H1 (cell line): ENCODE data around the gene GALNT18. TPM values are rescaled to one million over a fixed set of nuclear protein-coding genes. Genes with fewer than 3 reads are reported as not detected.

ENCODE experiments used
- CTCF ChIA-PET: fragments of 300-600 bp; sonication (Branson Sonifier 250); formaldehyde crosslinking; loops from one replicate; lab custom pipeline; 2021; ENCODE audit not compliant: partially characterized antibody; lab: Charles Lee
- POLR2A ChIA-PET: fragments of 300-600 bp; sonication (Branson Sonifier 250); formaldehyde crosslinking; loops from one replicate; lab custom pipeline; 2021; ENCODE audit warnings: inconsistent platforms; ENCODE audit not compliant: partially characterized antibody; lab: Charles Lee
- DNase-seq, 2 experiments: peaks; one replicate each; pipeline versions ENCODE4 v3.0.0 to v3.0.0-alpha.2; 2010 to 2022; ENCODE audit warnings: low spot score in 2 of 2, low read depth in 1 of 2, mixed read lengths in 1 of 2
- FAIRE-seq: peaks from 2 replicates; lab custom pipeline; 2011; peaks lifted over from hg19 to GRCh38; lab: Jason Lieb, UNC
- H2AFZ ChIP-seq: 2 replicates; pipeline ENCODE4 v1.8.1; 2012; ENCODE audit warnings: low read length, inconsistent platforms
- H2AK5ac ChIP-seq: 2 replicates; pipeline ENCODE4 v1.6.1; 2013; ENCODE audit warnings: low read depth, low read length
- H2BK120ac ChIP-seq: replicated peaks from 2 replicates; pipeline ENCODE3; 2013; ENCODE audit warnings: low read depth, low read length, inconsistent platforms
- H2BK12ac ChIP-seq: 2 replicates; pipeline ENCODE4 v1.6.1; 2013; ENCODE audit warnings: low read depth, low read length
- H2BK15ac ChIP-seq: 2 replicates; pipeline ENCODE4 v1.6.1; 2013; ENCODE audit warnings: low read length
- H2BK20ac ChIP-seq: 2 replicates; pipeline ENCODE4 v1.6.1; 2013; ENCODE audit warnings: low read length
- H2BK5ac ChIP-seq: 2 replicates; pipeline ENCODE4 v1.6.1; 2013; ENCODE audit warnings: low read depth, low read length
- H3K14ac ChIP-seq: 2 replicates; pipeline ENCODE4 v1.6.1; 2013; ENCODE audit warnings: inconsistent platforms; ENCODE audit not compliant: insufficient read length
- H3K18ac ChIP-seq: 2 replicates; pipeline ENCODE4 v1.6.1; 2013; ENCODE audit warnings: low read length; ENCODE audit errors: extremely low read depth
- H3K23ac ChIP-seq: 2 replicates; pipeline ENCODE4 v1.6.1; 2013; ENCODE audit warnings: inconsistent platforms; ENCODE audit not compliant: insufficient read length
- H3K23me2 ChIP-seq: 2 replicates; pipeline ENCODE4 v1.6.1; 2013; ENCODE audit warnings: low read depth, low read length
- H3K27ac ChIP-seq: 2 replicates; pipeline ENCODE4 v1.6.1; 2011; ENCODE audit warnings: low read depth, low read length, inconsistent platforms
- H3K27me3 ChIP-seq, 4 experiments: replicated peaks in 1 of 4; 1 replicate in 1 of 4; 2 replicates in 3 of 4; pipeline versions ENCODE4 v1.6.1 to v1.8.1; 2011 to 2013; ENCODE audit warnings: low read length in 3 of 4, mild to moderate bottlenecking in 3 of 4, inconsistent platforms in 2 of 4, mixed read lengths in 2 of 4, moderate library complexity in 1 of 4; ENCODE audit not compliant: control insufficient read depth in 3 of 4, insufficient read depth in 3 of 4; ENCODE audit errors: extremely low read depth in 1 of 4
- H3K36me3 ChIP-seq, 4 experiments: 2 replicates each; pipeline versions ENCODE4 v1.6.1 to v1.8.1; 2011 to 2013; ENCODE audit warnings: mild to moderate bottlenecking in 4 of 4, low read length in 3 of 4, moderate library complexity in 2 of 4, control low read depth in 1 of 4, inconsistent platforms in 1 of 4; ENCODE audit not compliant: insufficient read depth in 4 of 4, control insufficient read depth in 2 of 4
- H3K4ac ChIP-seq: replicated peaks from 2 replicates; pipeline ENCODE3; 2013; ENCODE audit warnings: low read length, low read depth, mixed read lengths, inconsistent platforms; ENCODE audit not compliant: insufficient read length
- H3K4me1 ChIP-seq, 4 experiments: replicated peaks in 1 of 4; 1 replicate in 1 of 4; 2 replicates in 3 of 4; pipeline versions ENCODE4 v1.6.1 to v1.8.1; 2011 to 2013; ENCODE audit warnings: low read length in 3 of 4, inconsistent platforms in 2 of 4, mixed read lengths in 1 of 4; ENCODE audit not compliant: insufficient read depth in 4 of 4, control insufficient read depth in 3 of 4
- H3K4me2 ChIP-seq, 2 experiments: 2 replicates each; pipeline versions ENCODE4 v1.6.1 to v1.8.1; 2011 to 2013; ENCODE audit warnings: low read depth in 2 of 2, low read length in 2 of 2, control low read depth in 1 of 2, inconsistent platforms in 1 of 2, mild to moderate bottlenecking in 1 of 2; ENCODE audit not compliant: insufficient read depth in 1 of 2
- H3K4me3 ChIP-seq, 4 experiments: fragments of 200-600, 300-600 bp in 1 of 4; sonication (generic), shearing (Covaris generic), sonication (Bioruptor Twin) in 1 of 4; 2 replicates each; pipeline versions ENCODE4 v1.5.1 to v1.8.1; 2011 to 2016; ENCODE audit warnings: low read length in 4 of 4, low read depth in 3 of 4, control low read depth in 2 of 4, inconsistent platforms in 2 of 4, mild to moderate bottlenecking in 2 of 4, mixed read lengths in 1 of 4, moderate library complexity in 1 of 4; ENCODE audit not compliant: insufficient read depth in 2 of 4; ENCODE audit errors: extremely low read depth in 1 of 4
- H3K56ac ChIP-seq: replicated peaks from 2 replicates; pipeline ENCODE3; 2013; ENCODE audit warnings: low read depth, mild to moderate bottlenecking, mixed read lengths, low read length, inconsistent platforms; ENCODE audit not compliant: insufficient read length
- H3K79me1 ChIP-seq: 2 replicates; pipeline ENCODE4 v1.6.1; 2013; ENCODE audit warnings: low read depth, low read length, control low read depth
- H3K79me2 ChIP-seq, 2 experiments: 2 replicates each; pipeline versions ENCODE4 v1.6.1 to v1.8.1; 2012 to 2013; ENCODE audit warnings: low read length in 2 of 2, mild to moderate bottlenecking in 2 of 2, inconsistent platforms in 1 of 2; ENCODE audit not compliant: insufficient read depth in 2 of 2, control insufficient read depth in 1 of 2
- H3K9ac ChIP-seq, 4 experiments: replicated peaks in 1 of 4; 1 replicate in 1 of 4; 2 replicates in 3 of 4; pipeline versions ENCODE4 v1.6.1 to v1.8.1; 2011 to 2013; ENCODE audit warnings: low read depth in 3 of 4, low read length in 3 of 4, control low read depth in 2 of 4, mild to moderate bottlenecking in 2 of 4, moderate library complexity in 2 of 4, inconsistent platforms in 1 of 4; ENCODE audit errors: extremely low read depth in 1 of 4
- H3K9me3 ChIP-seq, 2 experiments: 2 replicates each; pipeline versions ENCODE4 v1.6.1 to v1.8.1; 2012 to 2013; ENCODE audit warnings: mild to moderate bottlenecking in 2 of 2, moderate library complexity in 2 of 2, control low read depth in 1 of 2, inconsistent platforms in 1 of 2, low read depth in 1 of 2, low read length in 1 of 2, mixed read lengths in 1 of 2; ENCODE audit not compliant: insufficient read depth in 2 of 2
- H4K20me1 ChIP-seq, 2 experiments: replicated peaks in 1 of 2; 2 replicates each; pipeline versions ENCODE3 to v1.8.1; 2011 to 2013; ENCODE audit warnings: inconsistent platforms in 2 of 2, low read length in 2 of 2, mild to moderate bottlenecking in 1 of 2; ENCODE audit not compliant: insufficient read depth in 2 of 2, control insufficient read depth in 1 of 2
- H4K5ac ChIP-seq: 2 replicates; pipeline ENCODE4 v1.6.1; 2013; ENCODE audit warnings: low read length, low read depth, mixed read lengths, inconsistent platforms; ENCODE audit not compliant: insufficient read length
- H4K8ac ChIP-seq: 2 replicates; pipeline ENCODE4 v1.8.0; 2013; ENCODE audit warnings: mild to moderate bottlenecking, moderate library complexity, low read length, inconsistent platforms; ENCODE audit not compliant: insufficient read depth; ENCODE audit errors: extremely low read depth
- H4K91ac ChIP-seq: replicated peaks from 2 replicates; pipeline ENCODE3; 2013; ENCODE audit warnings: low read length, mixed read lengths, inconsistent platforms; ENCODE audit not compliant: insufficient read length
- ASH2L ChIP-seq: fragments of 200-600, 300-600 bp; sonication (generic); IDR thresholded peaks from one replicate; pipeline ENCODE4 v1.7.1; 2017; ENCODE audit warnings: low read length
- CBX8 ChIP-seq: fragments of 300-800, 300-1000 bp; sonication (generic); IDR thresholded peaks from 2 replicates; pipeline ENCODE4 v1.7.1; 2016; ENCODE audit warnings: low read depth, low read length, borderline replicate concordance
- CEBPB ChIP-seq: IDR thresholded peaks from 2 replicates; pipeline ENCODE4 v1.6.1; 2012; ENCODE audit warnings: low read depth, low read length
- CTCF ChIP-seq, 3 experiments: IDR thresholded peaks; 1 replicate in 2 of 3; 2 replicates in 1 of 3; pipeline versions ENCODE4 v1.5.1 to v1.6.1; 2011; ENCODE audit warnings: low read length in 3 of 3, mild to moderate bottlenecking in 3 of 3, inconsistent platforms in 2 of 3, low read depth in 1 of 3, moderate library complexity in 1 of 3; ENCODE audit not compliant: insufficient read depth in 1 of 3; ENCODE audit errors: control extremely low read depth in 1 of 3
- EGR1 ChIP-seq: IDR thresholded peaks from 2 replicates; pipeline ENCODE4 v1.6.1; 2011; ENCODE audit warnings: low read depth, low read length, borderline replicate concordance
- JUN ChIP-seq: IDR thresholded peaks from 2 replicates; pipeline ENCODE4 v1.6.1; 2011; ENCODE audit warnings: low read depth, mild to moderate bottlenecking, improper control_type of control experiment, low read length
- POLR2AphosphoS5 ChIP-seq: IDR thresholded peaks from 2 replicates; pipeline ENCODE4 v1.6.1; 2011; ENCODE audit warnings: low read depth, low read length
- RAD21 ChIP-seq, 2 experiments: IDR thresholded peaks in 1 of 2; conservative IDR thresholded peaks in 1 of 2; 2 replicates each; pipeline ENCODE4 v1.6.1; 2011; ENCODE audit warnings: low read depth in 2 of 2, low read length in 2 of 2, improper control_type of control experiment in 1 of 2, inconsistent platforms in 1 of 2, mild to moderate bottlenecking in 1 of 2, moderate library complexity in 1 of 2
- RBBP5 ChIP-seq: IDR thresholded peaks from 2 replicates; pipeline ENCODE4 v1.7.1; 2012; ENCODE audit warnings: low read depth, mild to moderate bottlenecking, inconsistent platforms, low read length, moderate library complexity, borderline replicate concordance
- SP1 ChIP-seq: IDR thresholded peaks from 2 replicates; pipeline ENCODE4 v1.6.1; 2011; ENCODE audit warnings: low read depth, low read length
- TCF12 ChIP-seq: IDR thresholded peaks from 2 replicates; pipeline ENCODE4 v1.6.1; 2011; ENCODE audit warnings: low read depth, mild to moderate bottlenecking, low read length
- ZNF274 ChIP-seq: IDR thresholded peaks from 2 replicates; pipeline ENCODE4 v1.7.0; 2012; ENCODE audit warnings: low read length, borderline replicate concordance; ENCODE audit errors: extremely low read depth
- WGBS, 2 experiments: shearing (Covaris generic) in 1 of 2; methylation state at CpG; one replicate each; pipeline versions ENCODE4 v1.1.6 to v1.1.7; 2013 to 2015; ENCODE audit warnings: low lambda C conversion rate in 2 of 2, mixed read lengths in 2 of 2, inconsistent platforms in 1 of 2, low coverage in 1 of 2, missing lambda C conversion rate in 1 of 2; ENCODE audit not compliant: insufficient replicate concordance in 2 of 2, insufficient coverage in 1 of 2, insufficient read length in 1 of 2; ENCODE audit errors: extremely low coverage in 1 of 2, missing lambda C conversion rate in 1 of 2; 5-methylcytosine and 5-hydroxymethylcytosine counted together
- polyA plus RNA-seq, 7 experiments: library from polyadenylated mRNA; depleted of rRNA in 3 of 7; stranded (reverse) in 5 of 7; unstranded in 2 of 7; fragments of >200 nt in 5 of 7; fragments of 200-250 nt in 2 of 7; gene quantifications; 1 replicate in 5 of 7; 2 replicates in 1 of 7; 4 replicates in 1 of 7; pipeline versions ENCODE4 v1.2.1 to v1.2.3, GENCODE V29; 2011 to 2013; ENCODE audit warnings: missing spikeins in 2 of 7, mixed read lengths in 2 of 7
- total RNA-seq: library from RNA; stranded (reverse); fragmentation: NEBNext Ultra II Directional; extraction: Animal tissue kit (Norgen Biotek cat#: 25700); gene quantifications from 2 replicates; pipeline ENCODE4 v1.2.1, GENCODE V29; 2021

Gene GALNT18
- total and polyA plus RNA-seq, 2 of the 8 experiments (the other 6 are each of a cell fraction or from before 2014, with no cell fraction given) = 6.0 to 9.4 TPM

GRCh38 chr11:11446564-11446963 lies 175.2 kb downstream of the GALNT18 start:
- Histone ChIP-seq H2BK15ac (no peak overlapping the region), H3K14ac (no peak overlapping the region), H2BK5ac (no peak overlapping the region), H4K8ac (no peak overlapping the region), H3K4me2 (no peak overlapping the region), H3K23ac (no peak overlapping the region), H3K18ac (no peak overlapping the region), H3K79me2 (no peaks in the 10 kb centered on the region), H3K79me1 (no peaks in the 10 kb centered on the region), H3K27ac (no peak overlapping the region), H3K27me3 (no peaks in the 10 kb centered on the region), H3K4me3 (no peak overlapping the region), H4K20me1 (no peaks in the 10 kb centered on the region), H2AFZ (no peak overlapping the region), H3K56ac (no peak overlapping the region), H2BK20ac (no peak overlapping the region), H3K36me3 (no peaks in the 10 kb centered on the region), H3K9me3 (no peaks in the 10 kb centered on the region)
- no peak for DNase-seq
- POLR2A ChIA-PET = no interaction called here
- TF ChIP-seq SP1 = no peak
- no peak for TF ChIP-seq EGR1
- no peak for TF ChIP-seq ASH2L
- no peak for TF ChIP-seq POLR2AphosphoS5
- no peak for TF ChIP-seq CEBPB
- no peak for TF ChIP-seq JUN
- TF ChIP-seq RBBP5 = no peak
- no peak for TF ChIP-seq RAD21 (IDR thresholded peaks at IDR 0.05 in 1 of 2, conservative IDR thresholded peaks at IDR 0.05 in 1 of 2; ENCODE audit: low read depth in 2 of 2, low read length in 2 of 2)
- TF ChIP-seq CTCF (IDR thresholded peaks at IDR 0.05; ENCODE audit: control extremely low read depth in 1 of 3, insufficient read depth in 1 of 3, low read depth in 1 of 3, low read length in 3 of 3) = no peak
- no peak for TF ChIP-seq TCF12
- TF ChIP-seq CBX8 = no peak
- TF ChIP-seq ZNF274 = no peak
- TF ChIP-seq, all 59 proteins: peak for 0
- Histone ChIP-seq H3K23me2 (no peaks in the 10 kb centered on the region), H2BK12ac (no peak overlapping the region), H3K4me1 (peaks cover 0 to 2% (median under 1%) of the 10 kb centered on the region in 4 experiments; a peak in 1 of 7 replicates), H2BK120ac (no peak overlapping the region), H3K9ac (no peak overlapping the region), H4K5ac (no peak overlapping the region), H2AK5ac (no peak overlapping the region), H3K4ac (no peak overlapping the region), H4K91ac (no peak overlapping the region)
- WGBS, 2 experiments = 89% methylated on average over 2 of the region's 2 CpGs; no CpG with 5 or more reads in 1 of the 2 experiments
- CTCF ChIA-PET = interaction anchor here (0.6 to 1.5 kb wide), 5 partner anchors 10 to 341 kb away, joined by 3 to 4 read pairs (median 4); no protein-coding TSS in a partner anchor
- no peak for FAIRE-seq
